ENCODE results near the gene RIOK1. TPM values are rescaled to one million over a fixed set of nuclear protein-coding genes. Genes with fewer than 3 reads are reported as not detected.
"Not testable (repeated sequence)": the region's sequence is repeated elsewhere in the genome, so short reads cannot be mapped to it uniquely, and the experiment has no call there.

Gene RIOK1
- total RNA-seq, 2 experiments from 2014 or later = 26.1 to 42.5 TPM

DNA sequence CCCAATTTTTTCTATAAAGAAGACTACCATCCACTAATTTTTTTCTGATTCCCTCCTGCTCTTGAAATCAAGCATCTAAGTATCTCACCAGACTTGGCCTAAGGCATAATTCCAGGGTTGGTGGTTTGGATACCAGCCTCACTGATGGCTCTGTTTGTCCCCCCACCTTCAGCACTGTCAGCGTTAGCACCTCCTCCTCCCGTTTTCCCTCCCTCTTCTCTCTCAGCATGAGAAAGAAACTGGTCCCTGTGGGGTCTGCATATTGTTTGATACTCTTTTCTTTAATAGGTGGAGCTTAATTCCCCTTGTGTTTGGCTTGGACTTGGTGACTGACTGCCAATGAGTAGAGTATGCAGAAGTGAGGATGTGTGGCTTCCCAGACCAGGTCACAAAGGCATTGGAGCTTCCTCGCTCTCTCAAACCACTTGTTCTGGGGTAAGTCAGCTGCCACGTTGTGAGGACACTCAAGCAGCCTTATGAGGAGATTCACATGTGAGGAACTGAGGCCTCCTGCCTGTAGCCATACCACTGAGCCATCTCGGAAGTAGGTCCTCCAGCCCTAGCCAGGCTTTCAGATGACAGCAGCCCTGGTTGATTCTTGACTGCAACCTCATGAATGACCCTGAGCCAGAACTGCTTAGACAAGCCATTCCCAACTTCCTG is 65.2 kb downstream of the RIOK1 start:
- Mint-ChIP-seq H3K4me3 (no peak overlapping the region), H3K9me3 (ENCODE audit: low read depth) (no peaks in the 10 kb centered on the region), H3K4me1 (no peaks in the 10 kb centered on the region), H3K36me3 (no peaks in the 10 kb centered on the region), H3K27ac (no peak overlapping the region), H3K27me3 (peaks cover 13% of the 10 kb centered on the region)
- CTCF ChIA-PET = interaction anchor here (0.9 kb wide), 1 partner anchor 180 kb away, joined by 3 read pairs; no protein-coding TSS in a partner anchor
- ATAC-seq (no peak), DNase-seq (no peak)

DNA sequence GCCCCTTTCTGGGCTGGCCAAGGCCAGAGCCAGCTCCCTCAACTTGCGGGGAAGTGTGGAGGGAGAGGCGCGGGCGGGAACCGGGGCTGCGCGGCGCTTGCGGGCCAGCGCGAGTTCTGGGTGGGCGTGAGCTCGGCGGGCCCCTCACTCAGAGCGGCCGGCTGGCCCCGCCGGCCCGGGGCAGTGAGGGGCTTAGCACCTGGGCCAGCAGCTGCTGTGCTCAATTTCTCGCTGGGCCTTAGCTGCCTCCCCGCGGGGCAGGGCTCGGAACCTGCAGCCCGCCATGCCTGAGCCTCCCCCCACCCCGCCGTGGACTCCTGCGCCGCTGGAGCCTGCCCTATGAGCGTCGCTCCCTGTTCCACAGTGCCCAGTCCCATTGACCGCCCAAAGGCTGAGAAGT is 66.7 kb downstream of the RIOK1 start:
- H3K27ac Mint-ChIP-seq; CTCF ChIA-PET; H3K4me1 Mint-ChIP-seq; H3K27me3 Mint-ChIP-seq; DNase-seq; H3K36me3 Mint-ChIP-seq; ATAC-seq; H3K4me3 Mint-ChIP-seq; H3K9me3 Mint-ChIP-seq (ENCODE audit: low read depth): not testable (repeated sequence)

DNA sequence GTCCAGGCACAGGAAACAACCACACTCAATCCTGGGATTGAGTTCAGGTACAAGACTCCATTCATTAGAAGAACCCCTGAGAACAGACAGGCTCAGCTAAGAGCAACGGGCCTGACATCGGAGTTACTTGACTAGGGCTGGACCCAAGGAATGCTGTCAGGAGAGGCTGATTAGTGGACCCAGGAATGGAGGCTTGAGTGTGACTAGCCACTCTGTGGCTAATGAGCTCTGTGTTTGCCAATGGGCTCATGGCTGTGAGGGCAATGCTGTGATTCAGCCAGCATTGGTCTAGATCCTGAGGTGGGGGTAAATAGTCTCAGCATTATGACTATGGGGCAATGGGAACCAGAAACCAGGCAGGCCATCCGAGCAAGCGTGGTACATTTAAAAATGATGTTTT is 71.8 kb downstream of the RIOK1 start:
- no peak for ATAC-seq
- no peak for DNase-seq
- no peaks in the 10 kb centered on the region for H3K4me1 Mint-ChIP-seq
- H3K4me3 Mint-ChIP-seq = no peak overlapping the region
- CTCF ChIA-PET = no interaction called here
- H3K9me3 Mint-ChIP-seq (ENCODE audit: low read depth) = no peaks in the 10 kb centered on the region
- peaks cover 7% of the 10 kb centered on the region for H3K27me3 Mint-ChIP-seq
- H3K27ac Mint-ChIP-seq = no peak overlapping the region
- H3K36me3 Mint-ChIP-seq = no peaks in the 10 kb centered on the region

DNA sequence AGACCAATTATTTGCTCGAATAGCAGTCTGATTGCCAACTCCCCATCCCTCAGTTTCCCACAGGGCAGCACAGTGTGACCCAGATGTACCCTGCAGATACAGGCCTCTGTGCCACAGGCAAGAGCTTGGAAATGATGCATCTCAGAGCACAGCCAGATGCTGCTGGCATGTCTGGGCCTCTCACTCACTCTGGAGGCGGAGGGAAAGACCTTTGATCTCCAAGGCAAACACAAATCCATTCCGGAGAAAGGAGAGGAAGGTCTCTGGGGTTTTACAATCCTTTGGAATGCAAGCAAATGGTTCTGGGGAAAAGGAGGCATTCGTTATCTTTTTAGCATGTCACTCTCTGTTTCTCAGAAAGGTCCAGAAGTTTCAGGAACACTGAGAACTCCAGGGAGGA is 74.2 kb downstream of the RIOK1 start:
- peaks cover 17% of the 10 kb centered on the region for H3K27me3 Mint-ChIP-seq
- DNase-seq (no peak), ATAC-seq (no peak)
- CTCF ChIA-PET = interaction anchor here (0.7 kb wide), 2 partner anchors 42 to 188 kb away, joined by 3 read pairs; no protein-coding TSS in a partner anchor
- H3K27ac Mint-ChIP-seq = no peak overlapping the region
- peaks cover 4% of the 10 kb centered on the region for H3K4me1 Mint-ChIP-seq
- H3K36me3 Mint-ChIP-seq = no peaks in the 10 kb centered on the region
- H3K9me3 Mint-ChIP-seq (ENCODE audit: low read depth) = no peaks in the 10 kb centered on the region
- no peak overlapping the region for H3K4me3 Mint-ChIP-seq

DNA sequence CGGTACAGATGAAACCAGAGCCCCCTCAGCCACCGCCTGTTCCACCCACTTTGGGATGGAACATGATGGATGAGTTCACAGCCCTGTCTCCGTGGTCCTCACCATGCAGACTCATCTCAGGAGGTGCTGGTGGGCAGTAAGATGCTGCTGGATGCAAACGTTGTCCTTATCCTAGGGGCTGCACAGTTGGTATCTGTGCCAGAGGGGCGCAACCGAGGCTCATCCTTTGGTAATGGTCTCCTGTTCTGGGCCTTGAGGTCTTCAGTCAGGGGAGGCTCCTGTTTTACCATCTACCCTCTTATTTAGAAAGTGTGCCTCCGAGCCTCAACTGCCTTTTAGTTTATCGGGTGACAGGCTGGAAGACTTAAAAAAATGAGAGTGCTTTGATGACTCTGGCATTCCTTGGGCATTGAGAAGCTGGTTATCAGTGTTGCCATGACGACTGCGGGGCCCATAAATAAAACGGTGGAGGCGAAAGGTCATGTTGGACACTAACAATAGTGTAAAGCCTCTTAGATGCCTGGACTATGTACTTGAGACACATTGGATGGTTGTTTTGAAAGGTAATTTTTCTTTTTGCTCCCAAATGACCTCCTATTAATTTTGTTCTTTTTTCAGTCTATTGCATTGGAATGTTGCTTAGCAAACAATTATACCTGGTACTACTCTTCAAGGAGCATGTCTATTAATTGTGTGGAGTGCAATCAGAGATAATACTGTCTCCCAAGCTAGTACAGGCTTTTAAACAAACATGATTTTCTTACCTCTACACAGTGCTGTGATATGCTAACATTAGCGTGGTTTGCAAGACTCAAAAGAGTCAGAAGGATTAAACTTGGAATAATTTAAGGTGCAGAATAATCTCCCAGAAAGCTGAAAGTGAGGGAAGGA is 77.6 kb downstream of the RIOK1 start:
- CTCF ChIA-PET = no interaction called here
- Mint-ChIP-seq H3K4me1 (peaks cover 5% of the 10 kb centered on the region), H3K9me3 (ENCODE audit: low read depth) (no peaks in the 10 kb centered on the region), H3K27ac (no peak overlapping the region), H3K36me3 (no peaks in the 10 kb centered on the region), H3K4me3 (no peak overlapping the region), H3K27me3 (peaks cover 20% of the 10 kb centered on the region)
- ATAC-seq = no peak
- DNase-seq = no peak

Other genes with a start within 250 kb of the RIOK1 start
- 100 to 1,000 TPM; 119 to 163 TPM for gene SSR1, start 76.6 kb upstream of the RIOK1 start, total RNA-seq
- under 1 TPM in 1 of 2 experiments, not detected in 1; 0.18 TPM for gene CAGE1, start 66 bp upstream of the RIOK1 start, total RNA-seq
- under 1 TPM; 0.09 to 0.12 TPM for gene DSP, start 151.9 kb downstream of the RIOK1 start, total RNA-seq
- 10 to 100 TPM; 14.3 to 15.1 TPM for gene SNRNP48, start 200.4 kb downstream of the RIOK1 start, total RNA-seq